SK-N-SH (cell line): Measurements from ENCODE around the gene SERPINB2. TPM values are rescaled to one million over a fixed set of nuclear protein-coding genes. Genes with fewer than 3 reads are reported as not detected.

Experiments
- CTCF ChIA-PET: fragments of 300-600, 350-600 bp; formaldehyde crosslinking; extraction: SDS; loops from one replicate; lab custom pipeline; 2021; lab: Yijun Ruan, JAX
- POLR2A ChIA-PET: fragments of 350-600 bp; sonication (Branson Sonifier 250); formaldehyde crosslinking; extraction: SDS; loops from one replicate; lab custom pipeline; 2020; ENCODE audit warnings: antibody characterized with exemption, inconsistent platforms; lab: Yijun Ruan, JAX
- DNase-seq: peaks from one replicate; pipeline ENCODE4 v3.0.0; 2012
- H2AFZ ChIP-seq: fragments of 200-600 bp; sonication (generic); 2 replicates; pipeline ENCODE4 v1.8.1; 2016; ENCODE audit warnings: antibody characterized with exemption, mild to moderate bottlenecking, low read depth
- H3F3A ChIP-seq: fragments of 200-600 bp; sonication (generic); replicated peaks from 2 replicates; pipeline ENCODE3; 2016; ENCODE audit warnings: antibody characterized with exemption, mild to moderate bottlenecking; ENCODE audit not compliant: insufficient read depth
- H3K27ac ChIP-seq, 2 experiments: fragments of 200-500 bp in 1 of 2; fragments of 200-600 bp in 1 of 2; sonication (Bioruptor generic) in 1 of 2; sonication (generic), shearing (Covaris generic) in 1 of 2; 2 replicates each; pipeline versions ENCODE4 v1.5.1 to v1.6.1; 2014 to 2016; ENCODE audit warnings: low read depth in 2 of 2, inconsistent platforms in 1 of 2, low read length in 1 of 2, mild to moderate bottlenecking in 1 of 2, mixed read lengths in 1 of 2
- H3K27me3 ChIP-seq: fragments of 200-600 bp; sonication (generic), shearing (Covaris generic); 2 replicates; pipeline ENCODE4 v1.6.1; 2016; ENCODE audit warnings: mixed run types; ENCODE audit not compliant: insufficient read depth
- H3K36me3 ChIP-seq, 2 experiments: fragments of 200-500 bp in 1 of 2; fragments of 200-600 bp in 1 of 2; sonication (Bioruptor generic) in 1 of 2; sonication (generic) in 1 of 2; replicated peaks in 1 of 2; 2 replicates each; pipeline versions ENCODE3 to v1.5.1; 2014 to 2016; ENCODE audit warnings: low read length in 1 of 2, mild to moderate bottlenecking in 1 of 2; ENCODE audit not compliant: insufficient read depth in 2 of 2, control insufficient read depth in 1 of 2
- H3K4me1 ChIP-seq, 2 experiments: fragments of 200-500 bp in 1 of 2; fragments of 200-600 bp in 1 of 2; sonication (Bioruptor generic) in 1 of 2; sonication (generic), shearing (Covaris generic) in 1 of 2; 2 replicates each; pipeline versions ENCODE4 v1.5.1 to v1.6.1; 2014 to 2016; ENCODE audit warnings: low read depth in 1 of 2, low read length in 1 of 2, mixed run types in 1 of 2; ENCODE audit not compliant: insufficient read depth in 2 of 2, control insufficient read depth in 1 of 2
- H3K4me2 ChIP-seq: fragments of 200-600 bp; sonication (generic), shearing (Covaris generic); 2 replicates; pipeline ENCODE4 v1.6.1; 2017; ENCODE audit warnings: mixed run types
- H3K4me3 ChIP-seq, 2 experiments: fragments of 200-500 bp in 1 of 2; fragments of 200-600 bp in 1 of 2; sonication (Bioruptor generic) in 1 of 2; sonication (generic), shearing (Covaris generic) in 1 of 2; 2 replicates each; pipeline versions ENCODE4 v1.5.1 to v1.8.1; 2014 to 2016; ENCODE audit warnings: low read depth in 2 of 2, inconsistent platforms in 1 of 2, low read length in 1 of 2, mild to moderate bottlenecking in 1 of 2, mixed read lengths in 1 of 2, moderate library complexity in 1 of 2
- H3K79me2 ChIP-seq: fragments of 200-600 bp; sonication (generic); 2 replicates; pipeline ENCODE4 v1.8.1; 2017; ENCODE audit warnings: mild to moderate bottlenecking; ENCODE audit not compliant: insufficient read depth
- H3K9ac ChIP-seq: fragments of 200-600 bp; sonication (generic); 2 replicates; pipeline ENCODE4 v1.6.1; 2017; ENCODE audit warnings: mixed run types
- H3K9me2 ChIP-seq: fragments of 200-600 bp; sonication (generic); 2 replicates; pipeline ENCODE4 v1.6.1; 2017; ENCODE audit warnings: mixed run types
- H3K9me3 ChIP-seq: fragments of 200-600 bp; sonication (generic); 2 replicates; pipeline ENCODE4 v1.6.1; 2017; ENCODE audit warnings: mixed run types, mild to moderate bottlenecking, moderate library complexity
- H4K20me1 ChIP-seq: fragments of 200-600 bp; sonication (generic); 2 replicates; pipeline ENCODE4 v1.6.1; 2017; ENCODE audit warnings: mild to moderate bottlenecking, mixed run types; ENCODE audit not compliant: insufficient read depth
- EZH2phosphoT487 ChIP-seq: fragments of 200-600 bp; sonication (generic); IDR thresholded peaks from 2 replicates; pipeline ENCODE4 v1.6.1; 2017; ENCODE audit warnings: low read depth, mixed run types, mild to moderate bottlenecking, antibody characterized with exemption, moderate library complexity, borderline replicate concordance
- JUND ChIP-seq: IDR thresholded peaks from 2 replicates; pipeline ENCODE4 v1.4.0; 2012
- MAX ChIP-seq: IDR thresholded peaks from 2 replicates; pipeline ENCODE4 v1.4.0; 2012; ENCODE audit warnings: low read depth
- NFIC ChIP-seq: IDR thresholded peaks from 2 replicates; pipeline ENCODE4 v1.4.0; 2012; ENCODE audit warnings: borderline replicate concordance
- NRF1 ChIP-seq: IDR thresholded peaks from 2 replicates; pipeline ENCODE4 v1.6.1; 2012; ENCODE audit warnings: low read depth, mild to moderate bottlenecking, low read length
- POLR2AphosphoS5 ChIP-seq: IDR thresholded peaks from 2 replicates; pipeline ENCODE4 v1.6.1; 2012; ENCODE audit warnings: low read depth, low read length
- RAD21 ChIP-seq: IDR thresholded peaks from 2 replicates; pipeline ENCODE4 v1.6.1; 2012; ENCODE audit warnings: mild to moderate bottlenecking, low read length
- REST ChIP-seq: IDR thresholded peaks from 2 replicates; pipeline ENCODE4 v1.6.1; 2012; ENCODE audit warnings: mild to moderate bottlenecking, low read depth, low read length, moderate library complexity
- SIN3A ChIP-seq: IDR thresholded peaks from 2 replicates; pipeline ENCODE4 v1.6.1; 2012; ENCODE audit warnings: low read depth, mild to moderate bottlenecking, low read length, moderate library complexity, borderline replicate concordance
- TCF12 ChIP-seq: IDR thresholded peaks from 2 replicates; pipeline ENCODE4 v1.4.0; 2012
- TEAD4 ChIP-seq: IDR thresholded peaks from 2 replicates; pipeline ENCODE4 v1.4.0; 2012; ENCODE audit warnings: mild to moderate bottlenecking, borderline replicate concordance; ENCODE audit not compliant: insufficient read depth
- WGBS: methylation state at CpG from one replicate; pipeline ENCODE4 v1.1.6; 2017; ENCODE audit warnings: low lambda C conversion rate; 5-methylcytosine and 5-hydroxymethylcytosine counted together
- polyA plus RNA-seq, 3 experiments: library from polyadenylated mRNA; depleted of rRNA; stranded (reverse); fragments of >200 nt; gene quantifications; 2 replicates each; pipeline ENCODE4 v1.2.3, GENCODE V29; 2012
- TF ChIP-seq, protein P1 (sequence below): IDR thresholded peaks from 2 replicates; pipeline ENCODE4; 2012

SERPINB2 gene
- polyA plus RNA-seq, 1 of the 3 experiments (the other 2 are of a cell fraction) = 5.9 TPM

- ChIA-PET POLR2A (no interaction called here), CTCF (interaction anchor here (0.6 to 1.4 kb wide), 2 partner anchors 72 to 1268 kb away, joined by 3 read pairs; no protein-coding TSS in a partner anchor)
- no peak overlapping the region for H3K4me2 ChIP-seq
- no peaks in the 10 kb centered on the region for H3K9me3 ChIP-seq
- H3K4me1 ChIP-seq = no peaks in the 10 kb centered on the region; a peak in 3 of 4 replicates
- H4K20me1 ChIP-seq = no peaks in the 10 kb centered on the region
- H3K27me3 ChIP-seq = no peaks in the 10 kb centered on the region
- no peaks in the 10 kb centered on the region for H3K9me2 ChIP-seq
- no peak for DNase-seq
- WGBS = 10% methylated on average over 4 of the region's 4 CpGs
- no peaks in the 10 kb centered on the region for H3K79me2 ChIP-seq
- H3K9ac ChIP-seq = no peak overlapping the region
- peak; percentile 63 for TF ChIP-seq TCF12
- TF ChIP-seq SIN3A = no peak
- no peak for TF ChIP-seq REST
- TF ChIP-seq, protein P1, sequence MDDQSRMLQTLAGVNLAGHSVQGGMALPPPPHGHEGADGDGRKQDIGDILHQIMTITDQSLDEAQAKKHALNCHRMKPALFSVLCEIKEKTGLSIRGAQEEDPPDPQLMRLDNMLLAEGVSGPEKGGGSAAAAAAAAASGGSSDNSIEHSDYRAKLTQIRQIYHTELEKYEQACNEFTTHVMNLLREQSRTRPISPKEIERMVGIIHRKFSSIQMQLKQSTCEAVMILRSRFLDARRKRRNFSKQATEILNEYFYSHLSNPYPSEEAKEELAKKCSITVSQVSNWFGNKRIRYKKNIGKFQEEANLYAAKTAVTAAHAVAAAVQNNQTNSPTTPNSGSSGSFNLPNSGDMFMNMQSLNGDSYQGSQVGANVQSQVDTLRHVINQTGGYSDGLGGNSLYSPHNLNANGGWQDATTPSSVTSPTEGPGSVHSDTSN = peak; percentile 45; the same call in 1 of the 2 replicates
- no peaks in the 10 kb centered on the region for H3K36me3 ChIP-seq
- H2AFZ ChIP-seq = no peak overlapping the region
- H3F3A ChIP-seq = no peaks in the 10 kb centered on the region
- no peak overlapping the region for H3K27ac ChIP-seq
- no peak overlapping the region for H3K4me3 ChIP-seq
Observed at GRCh38 chr18:63878925-63879324, 8.6 kb upstream of the SERPINB2 start.

- Histone ChIP-seq H2AFZ (no peak overlapping the region), H3K9me3 (no peaks in the 10 kb centered on the region), H3K9me2 (no peaks in the 10 kb centered on the region), H3K79me2 (no peaks in the 10 kb centered on the region), H3K27me3 (no peaks in the 10 kb centered on the region), H3K27ac (no peak overlapping the region), H3K4me3 (no peak overlapping the region), H3K4me2 (no peak overlapping the region), H3K9ac (no peak overlapping the region), H3F3A (no peaks in the 10 kb centered on the region), H4K20me1 (no peaks in the 10 kb centered on the region), H3K4me1 (no peaks in the 10 kb centered on the region; a peak in 3 of 4 replicates), H3K36me3 (no peaks in the 10 kb centered on the region)
- WGBS = 27% methylated on average over 2 of the region's 2 CpGs
- DNase-seq = no peak
- ChIA-PET CTCF (interaction anchor here (1.4 kb wide), 1 partner anchor 71 kb away, joined by 3 read pairs; no protein-coding TSS in a partner anchor), POLR2A (no interaction called here)
- no peak for TF ChIP-seq NRF1
- TF ChIP-seq RAD21 = no peak
- 0 out of 2 replicates have a peak, but pooled peaks have one; percentile 7 for TF ChIP-seq JUND
- TF ChIP-seq MAX = no peak
- TF ChIP-seq POLR2AphosphoS5 = no peak
- no peak for TF ChIP-seq EZH2phosphoT487
- TF ChIP-seq TEAD4 = no peak
- no peak for TF ChIP-seq NFIC
Observed at GRCh38 chr18:63879709-63880108, 7.8 kb upstream of the SERPINB2 start.
